Mucosa of descending colon (tissue), 3 donors: ENCODE data around the gene SMIM12. TPM values are rescaled to one million over a fixed set of nuclear protein-coding genes. Genes with fewer than 3 reads are reported as not detected.

ENCODE experiments used
- ATAC-seq: fragments of 200-7000 bp; cut with Tn5 transposase; one replicate; pipeline ENCODE4 v1.9.1; 2020; ENCODE audit warnings: mild to moderate bottlenecking, moderate library complexity
- DNase-seq, 3 donors: peaks; one replicate each; pipeline ENCODE4 v3.0.0-alpha.2; 2020
- H3K36me3 ChIP-seq: fragments of 200-600 bp; one replicate; pipeline ENCODE4 v1.8.0; 2021; ENCODE audit warnings: low read depth, mild to moderate bottlenecking
- H3K4me1 ChIP-seq: fragments of 200-600 bp; one replicate; pipeline ENCODE4 v1.8.0; 2021; ENCODE audit warnings: low read depth, mild to moderate bottlenecking
- H3K4me3 ChIP-seq: fragments of 200-600 bp; one replicate; pipeline ENCODE4 v1.8.0; 2021; ENCODE audit warnings: mild to moderate bottlenecking
- H3K9me3 ChIP-seq: fragments of 200-600 bp; one replicate; pipeline ENCODE4 v1.8.0; 2021; ENCODE audit warnings: mild to moderate bottlenecking
- CTCF ChIP-seq: fragments of 200-600 bp; IDR thresholded peaks from one replicate; pipeline ENCODE4 v1.8.0; 2022; ENCODE audit warnings: antibody characterized with exemption, mild to moderate bottlenecking
- intact Hi-C, 2 donors: fragments of 100-400 bp; cut with DNase I in 1 of 2; cut with micrococcal nuclease in 1 of 2; formaldehyde crosslinking; loops; one replicate each; pipeline versions ENCODE4 v1.11.0 to v1.11.1; 2022; cut with DNase I, micrococcal nuclease
- total RNA-seq, 3 donors: library from RNA; stranded (reverse); fragmentation: NEBNext Ultra II Directional in 2 of 3; extraction: Animal tissue kit (Norgen Biotek cat#: 25700) in 2 of 3; gene quantifications; one replicate each; pipeline versions ENCODE4 v1.2.1 to v1.2.4, GENCODE V29; 2021 to 2023
- donor health status: DM: no; HTN: no; CAD: no; lungs with moderate emphysema.
- donor health status: DM: no; HTN: no; CAD: no.
- donor health status: DM: no; HTN: yes; CAD: no.

Gene SMIM12
- total RNA-seq, 3 donors from 2014 or later, result 50.8 to 53.8 (median 51.8) TPM

DNA sequence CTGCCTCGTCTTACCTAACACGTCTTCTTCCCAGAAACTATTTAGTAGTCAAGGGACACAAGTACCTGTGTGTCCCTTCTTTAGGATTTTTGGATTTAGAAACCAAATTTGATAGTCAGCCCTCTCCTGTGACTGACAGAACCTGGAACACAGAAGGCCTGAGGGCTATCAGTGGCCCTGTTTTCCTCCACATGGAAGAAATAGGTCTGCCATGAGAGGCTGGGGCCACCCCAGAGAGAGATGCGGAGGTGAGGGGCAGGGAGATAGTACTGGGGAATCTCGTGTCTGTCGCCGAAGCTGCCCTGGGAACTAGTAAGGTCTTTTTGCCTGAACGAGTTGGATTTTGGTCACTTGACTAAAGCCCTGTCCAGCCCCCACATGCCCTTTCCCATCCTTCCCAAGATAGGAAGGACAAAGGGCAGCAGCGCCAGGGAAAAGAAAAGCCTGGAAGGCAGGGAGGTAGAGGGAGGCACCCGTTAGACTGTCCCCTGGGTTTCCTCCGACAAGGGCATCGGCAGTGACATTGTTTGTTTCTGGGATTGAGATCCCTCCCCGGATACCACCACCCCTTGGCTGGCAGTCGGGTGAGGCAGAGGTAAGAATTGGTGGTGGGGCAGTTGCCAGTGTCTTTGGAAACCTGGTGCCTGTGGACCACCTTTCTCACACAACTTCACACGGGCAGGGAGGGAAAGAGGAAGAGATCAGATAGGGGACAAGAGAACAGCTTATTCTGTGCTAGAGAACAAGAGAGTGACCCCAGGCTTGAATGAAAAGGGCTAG lies 19.8 kb downstream of the SMIM12 start:
- no peak for TF ChIP-seq CTCF
- Histone ChIP-seq H3K36me3 (no peaks in the 10 kb centered on the region), H3K4me1 (no peaks in the 10 kb centered on the region), H3K4me3 (no peak overlapping the region), H3K9me3 (no peaks in the 10 kb centered on the region)
- no peak for DNase-seq
- ATAC-seq, result no peak
- intact Hi-C loops, result no loop called here

GRCh38 chr1:34833711-34834110 lies 25.8 kb downstream of the SMIM12 start:
- H3K4me3 ChIP-seq, result no peak overlapping the region
- no peaks in the 10 kb centered on the region for H3K4me1 ChIP-seq
- intact Hi-C loops, result no loop called here
- no peak for ATAC-seq
- no peaks in the 10 kb centered on the region for H3K9me3 ChIP-seq
- no peak for TF ChIP-seq CTCF
- no peaks in the 10 kb centered on the region for H3K36me3 ChIP-seq
- DNase-seq, result no peak

DNA sequence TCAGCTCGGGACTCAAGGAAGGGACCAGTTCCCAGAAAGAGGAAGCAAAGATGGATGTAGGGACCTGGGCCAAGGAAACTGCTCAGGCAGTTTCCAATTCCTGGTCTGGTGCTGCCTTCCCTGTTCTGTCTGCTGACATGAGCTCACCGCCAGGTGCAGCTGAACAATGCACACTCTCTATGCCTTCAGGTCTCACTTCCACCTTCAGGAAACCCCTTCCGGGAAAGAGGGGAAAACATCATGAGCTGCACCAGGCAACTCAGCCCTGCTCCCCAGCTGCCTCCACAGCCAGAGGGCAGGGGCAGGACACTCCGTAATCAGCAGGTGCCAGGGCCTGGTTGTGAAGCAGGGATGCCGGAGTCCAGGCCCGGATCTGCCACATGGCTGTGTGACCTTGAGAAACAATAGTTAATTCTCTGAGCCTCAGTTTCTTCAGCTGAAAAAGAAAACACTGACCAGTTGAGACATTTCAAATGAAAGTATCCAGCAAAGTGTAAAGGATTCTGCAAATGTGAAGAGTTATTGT lies 27.8 kb downstream of the SMIM12 start:
- no peak for ATAC-seq
- intact Hi-C loops, result no loop called here
- no peaks in the 10 kb centered on the region for H3K36me3 ChIP-seq
- no peak for TF ChIP-seq CTCF
- no peak overlapping the region for H3K4me3 ChIP-seq
- H3K9me3 ChIP-seq, result no peaks in the 10 kb centered on the region
- H3K4me1 ChIP-seq, result no peaks in the 10 kb centered on the region
- DNase-seq, result no peak

GRCh38 chr1:34829250-34829649 lies 30.3 kb downstream of the SMIM12 start:
- intact Hi-C loops, result no loop called here
- Histone ChIP-seq H3K4me1 (peaks cover 4% of the 10 kb centered on the region), H3K36me3 (no peaks in the 10 kb centered on the region), H3K4me3 (no peak overlapping the region), H3K9me3 (no peaks in the 10 kb centered on the region)
- ATAC-seq (no peak), DNase-seq (no peak)
- no peak for TF ChIP-seq CTCF

- TF ChIP-seq CTCF, result no peak
- Histone ChIP-seq H3K9me3 (no peaks in the 10 kb centered on the region), H3K36me3 (no peaks in the 10 kb centered on the region), H3K4me1 (peaks cover 4% of the 10 kb centered on the region), H3K4me3 (no peak overlapping the region)
- no peak for ATAC-seq
- no peak for DNase-seq
- intact Hi-C loops, result no loop called here
Measured at GRCh38 chr1:34828611-34829010, 30.9 kb downstream of the SMIM12 start.
